ENCODE results near the gene COBL.

- TF ChIP-seq ZNF263 (CRISPR knock-in tag; IDR thresholded peaks at IDR 0.05; ENCODE audit: borderline replicate concordance) = no peak
- no peak for TF ChIP-seq CTCF (IDR thresholded peaks at IDR 0.05 in 2 of 3, conservative IDR thresholded peaks at IDR 0.05 in 1 of 3; ENCODE audit: insufficient read depth in 2 of 3, low read depth in 1 of 3, low read length in 3 of 3)
- TF ChIP-seq SMARCA5 (IDR thresholded peaks at IDR 0.05) = no peak
- no peak for TF ChIP-seq CREB1 (IDR thresholded peaks at IDR 0.05)
- no peak for TF ChIP-seq CREB1 (CRISPR knock-in tag; IDR thresholded peaks at IDR 0.05)
- no peak for TF ChIP-seq EZH2 (IDR thresholded peaks at IDR 0.05; ENCODE audit: borderline replicate concordance, low read depth, low read length)
- no peak for TF ChIP-seq ZBTB2 (IDR thresholded peaks at IDR 0.05)
- no peak for TF ChIP-seq EGR1 (conservative IDR thresholded peaks at IDR 0.05)
- TF ChIP-seq, protein P1, sequence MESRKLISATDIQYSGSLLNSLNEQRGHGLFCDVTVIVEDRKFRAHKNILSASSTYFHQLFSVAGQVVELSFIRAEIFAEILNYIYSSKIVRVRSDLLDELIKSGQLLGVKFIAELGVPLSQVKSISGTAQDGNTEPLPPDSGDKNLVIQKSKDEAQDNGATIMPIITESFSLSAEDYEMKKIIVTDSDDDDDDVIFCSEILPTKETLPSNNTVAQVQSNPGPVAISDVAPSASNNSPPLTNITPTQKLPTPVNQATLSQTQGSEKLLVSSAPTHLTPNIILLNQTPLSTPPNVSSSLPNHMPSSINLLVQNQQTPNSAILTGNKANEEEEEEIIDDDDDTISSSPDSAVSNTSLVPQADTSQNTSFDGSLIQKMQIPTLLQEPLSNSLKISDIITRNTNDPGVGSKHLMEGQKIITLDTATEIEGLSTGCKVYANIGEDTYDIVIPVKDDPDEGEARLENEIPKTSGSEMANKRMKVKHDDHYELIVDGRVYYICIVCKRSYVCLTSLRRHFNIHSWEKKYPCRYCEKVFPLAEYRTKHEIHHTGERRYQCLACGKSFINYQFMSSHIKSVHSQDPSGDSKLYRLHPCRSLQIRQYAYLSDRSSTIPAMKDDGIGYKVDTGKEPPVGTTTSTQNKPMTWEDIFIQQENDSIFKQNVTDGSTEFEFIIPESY (CRISPR knock-in tag; IDR thresholded peaks at IDR 0.05) = no peak
- no peak for TF ChIP-seq CBFB (CRISPR knock-in tag; IDR thresholded peaks at IDR 0.05)
- TF ChIP-seq STAG1 (CRISPR knock-in tag; IDR thresholded peaks at IDR 0.05; ENCODE audit: borderline replicate concordance) = no peak
- no peak for TF ChIP-seq REST (IDR thresholded peaks at IDR 0.05; ENCODE audit: borderline replicate concordance)
- TF ChIP-seq REST (CRISPR knock-in tag; IDR thresholded peaks at IDR 0.05; ENCODE audit: low read depth) = no peak
- no peak for TF ChIP-seq SREBF2 (CRISPR knock-in tag; IDR thresholded peaks at IDR 0.05)
- no peak for TF ChIP-seq CEBPB (tag; IDR thresholded peaks at IDR 0.05)
- TF ChIP-seq ESRRA (IDR thresholded peaks at IDR 0.05; ENCODE audit: borderline replicate concordance, low read depth) = no peak
These were observed 212.3 kb downstream of the COBL start for GRCh38 chr7:51104278-51104677.
